GM12892 (cell line): ENCODE results near the gene PKN2.

Source experiments
- POLR2A ChIP-seq: IDR thresholded peaks from 2 replicates; pipeline ENCODE4 v1.6.1; 2011; ENCODE audit warnings: low read depth, low read length, control low read depth
- POLR2AphosphoS5 ChIP-seq: IDR thresholded peaks from 2 replicates; pipeline ENCODE4 v1.6.1; 2011; ENCODE audit warnings: low read depth, low read length, control low read depth

GRCh38 chr1:88825721-88826120 lies 141.6 kb downstream of the PKN2 start:
- TF ChIP-seq POLR2A (no peak), POLR2AphosphoS5 (no peak)
